Kidney (tissue), 14 donors: ENCODE results near the gene KIAA0513. TPM values are rescaled to one million over a fixed set of nuclear protein-coding genes. Genes with fewer than 3 reads are reported as not detected.

ENCODE experiments used
- DNase-seq, 5 donors: peaks; one replicate each; pipeline ENCODE4 v3.0.0-alpha.2; 2013 to 2020
- FAIRE-seq: peaks from 2 replicates; lab custom pipeline; 2012; peaks lifted over from hg19 to GRCh38; lab: Jason Lieb, UNC
- H3K27ac ChIP-seq, 2 donors: one replicate each; pipeline ENCODE4 v1.7.0; 2013; ENCODE audit warnings: low read depth in 2 of 2, low read length in 2 of 2, inconsistent platforms in 1 of 2
- H3K27me3 ChIP-seq: one replicate; pipeline ENCODE4 v1.7.1; 2013; ENCODE audit warnings: low read length, inconsistent platforms; ENCODE audit not compliant: control insufficient read depth, insufficient read depth
- H3K36me3 ChIP-seq, 3 donors: one replicate each; pipeline versions ENCODE4 v1.7.0 to v1.7.1; 2013; ENCODE audit warnings: low read length in 3 of 3, control low read depth in 1 of 3, inconsistent platforms in 1 of 3; ENCODE audit not compliant: insufficient read depth in 3 of 3, control insufficient read depth in 2 of 3
- H3K4me1 ChIP-seq, 3 donors: one replicate each; pipeline versions ENCODE4 v1.7.0 to v1.7.1; 2013; ENCODE audit warnings: low read length in 3 of 3, inconsistent platforms in 1 of 3, low read depth in 1 of 3; ENCODE audit not compliant: control insufficient read depth in 2 of 3, insufficient read depth in 2 of 3
- H3K4me3 ChIP-seq, 3 donors: one replicate each; pipeline versions ENCODE4 v1.7.0 to v1.8.1; 2013; ENCODE audit warnings: low read length in 3 of 3, control low read depth in 1 of 3, inconsistent platforms in 1 of 3
- H3K9ac ChIP-seq, 3 donors: one replicate each; pipeline versions ENCODE4 v1.7.0 to v1.7.1; 2013; ENCODE audit warnings: low read length in 3 of 3, control low read depth in 1 of 3, inconsistent platforms in 1 of 3
- H3K9me3 ChIP-seq, 3 donors: one replicate each; pipeline versions ENCODE4 v1.7.0 to v1.7.1; 2013; ENCODE audit warnings: low read length in 3 of 3, control low read depth in 1 of 3, inconsistent platforms in 1 of 3; ENCODE audit not compliant: control insufficient read depth in 2 of 3, insufficient read depth in 1 of 3
- intact Hi-C: fragments of 100-400 bp; cut with DNase I; formaldehyde crosslinking; loops from one replicate; pipeline ENCODE4 v1.11.1; 2022
- polyA plus RNA-seq: library from polyadenylated mRNA; stranded (reverse); fragments of 350-450 nt; fragmentation: Illumina TruSeq; extraction: RNeasy Lipid Tissue Mini Kit (QIAGEN cat#74804); gene quantifications from one replicate; pipeline ENCODE4 v1.2.3, GENCODE V29; 2014; ENCODE audit warnings: low read depth, low replicate concordance; ENCODE audit not compliant: insufficient read depth
- total RNA-seq: library from RNA; stranded (reverse); fragmentation: NEBNext Ultra II Directional; extraction: Animal tissue kit (Norgen Biotek cat#: 25700); gene quantifications from one replicate; pipeline ENCODE4 v1.2.1, GENCODE V29; 2021
- TF ChIP-seq, protein P1 (sequence below): IDR thresholded peaks from 3 replicates; pipeline ENCODE4 v1.5.1; 2012; ENCODE audit warnings: mild to moderate bottlenecking, moderate library complexity, borderline replicate concordance; ENCODE audit not compliant: insufficient read depth; ENCODE audit errors: extremely low read depth
- donor health status: control.
- donor health status: control.
- donor health status: control.
- donor health status: control.
- donor health status: control.
- donor health status: DM: yes; HTN: yes; CAD: no.
- donor health status: Normal renal cell carcinoma (clear cell type).

The KIAA0513 gene
- total and polyA plus RNA-seq, 2 donors from 2014 or later: 2.6 to 19.2 TPM

DNA sequence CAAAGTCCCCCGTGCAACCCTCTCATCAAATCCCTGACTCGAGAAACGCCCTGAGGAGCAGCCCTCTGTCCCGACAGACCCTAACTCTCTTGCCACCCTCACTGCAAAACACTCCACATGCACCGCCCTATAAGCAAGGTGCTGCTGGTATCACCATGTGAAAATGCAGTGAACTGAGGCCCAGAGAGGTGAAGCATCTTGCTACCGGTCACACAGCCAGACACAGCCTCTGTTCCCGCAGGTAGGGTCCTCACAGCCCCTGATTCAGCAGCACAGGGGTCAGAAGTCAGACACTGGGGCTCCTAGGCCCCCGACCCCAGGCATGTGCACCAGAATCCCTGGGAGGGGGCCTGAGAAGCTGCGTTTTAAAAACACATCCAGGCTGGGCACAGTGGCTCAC lies 83.6 kb downstream of the KIAA0513 start:
- H3K9ac ChIP-seq: no peak overlapping the region
- no peaks in the 10 kb centered on the region for H3K9me3 ChIP-seq
- no peaks in the 10 kb centered on the region for H3K27me3 ChIP-seq
- TF ChIP-seq, protein P1, sequence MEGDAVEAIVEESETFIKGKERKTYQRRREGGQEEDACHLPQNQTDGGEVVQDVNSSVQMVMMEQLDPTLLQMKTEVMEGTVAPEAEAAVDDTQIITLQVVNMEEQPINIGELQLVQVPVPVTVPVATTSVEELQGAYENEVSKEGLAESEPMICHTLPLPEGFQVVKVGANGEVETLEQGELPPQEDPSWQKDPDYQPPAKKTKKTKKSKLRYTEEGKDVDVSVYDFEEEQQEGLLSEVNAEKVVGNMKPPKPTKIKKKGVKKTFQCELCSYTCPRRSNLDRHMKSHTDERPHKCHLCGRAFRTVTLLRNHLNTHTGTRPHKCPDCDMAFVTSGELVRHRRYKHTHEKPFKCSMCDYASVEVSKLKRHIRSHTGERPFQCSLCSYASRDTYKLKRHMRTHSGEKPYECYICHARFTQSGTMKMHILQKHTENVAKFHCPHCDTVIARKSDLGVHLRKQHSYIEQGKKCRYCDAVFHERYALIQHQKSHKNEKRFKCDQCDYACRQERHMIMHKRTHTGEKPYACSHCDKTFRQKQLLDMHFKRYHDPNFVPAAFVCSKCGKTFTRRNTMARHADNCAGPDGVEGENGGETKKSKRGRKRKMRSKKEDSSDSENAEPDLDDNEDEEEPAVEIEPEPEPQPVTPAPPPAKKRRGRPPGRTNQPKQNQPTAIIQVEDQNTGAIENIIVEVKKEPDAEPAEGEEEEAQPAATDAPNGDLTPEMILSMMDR: no peak
- no peaks in the 10 kb centered on the region for H3K36me3 ChIP-seq
- FAIRE-seq (no peak), DNase-seq (no peak)
- no peak overlapping the region for H3K4me3 ChIP-seq
- H3K27ac ChIP-seq: no peak overlapping the region
- no peaks in the 10 kb centered on the region for H3K4me1 ChIP-seq
- intact Hi-C loops: no loop called here

DNA sequence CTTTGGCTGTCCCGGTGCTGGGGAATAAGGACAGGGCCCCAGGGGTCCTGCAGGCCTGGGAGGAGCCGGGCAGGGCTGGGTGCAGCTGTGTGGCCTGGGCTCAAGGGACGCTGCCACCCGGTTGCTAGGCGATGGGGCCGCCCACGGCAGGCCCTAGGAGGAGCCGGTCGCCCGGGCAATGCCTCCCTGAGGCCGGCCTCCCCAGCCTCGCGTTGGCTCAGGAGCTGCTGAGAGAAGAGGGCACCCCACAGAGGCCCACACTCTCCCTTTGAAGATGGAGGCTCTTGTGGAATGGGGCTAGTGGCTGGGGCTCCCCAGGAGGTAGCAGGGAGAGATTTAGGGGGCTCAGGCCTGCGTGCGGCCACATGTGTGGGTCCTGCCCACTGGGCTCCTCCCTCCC lies 84.8 kb downstream of the KIAA0513 start, which contains the start of gene CIBAR2:
Gene CIBAR2, minus strand, starts transcription at position 109 of the 400 bp plus-strand sequence. CDS start 120 bp downstream, outside the sequence.
- Histone ChIP-seq H3K4me3 (no peak within 1 kb of the TSS), H3K27ac (no peak within 1 kb of the TSS), H3K36me3 (no peaks in the 10 kb centered on the region), H3K9me3 (no peaks in the 10 kb centered on the region), H3K27me3 (no peaks in the 10 kb centered on the region), H3K9ac (no peak within 1 kb of the TSS), H3K4me1 (no peaks in the 10 kb centered on the region)
- intact Hi-C loops: no loop called here
- DNase-seq: peak in 4 of 5 donors; percentile 61 to 76 (median 67)
- no peak for FAIRE-seq
- TF ChIP-seq, protein P1: no peak

DNA sequence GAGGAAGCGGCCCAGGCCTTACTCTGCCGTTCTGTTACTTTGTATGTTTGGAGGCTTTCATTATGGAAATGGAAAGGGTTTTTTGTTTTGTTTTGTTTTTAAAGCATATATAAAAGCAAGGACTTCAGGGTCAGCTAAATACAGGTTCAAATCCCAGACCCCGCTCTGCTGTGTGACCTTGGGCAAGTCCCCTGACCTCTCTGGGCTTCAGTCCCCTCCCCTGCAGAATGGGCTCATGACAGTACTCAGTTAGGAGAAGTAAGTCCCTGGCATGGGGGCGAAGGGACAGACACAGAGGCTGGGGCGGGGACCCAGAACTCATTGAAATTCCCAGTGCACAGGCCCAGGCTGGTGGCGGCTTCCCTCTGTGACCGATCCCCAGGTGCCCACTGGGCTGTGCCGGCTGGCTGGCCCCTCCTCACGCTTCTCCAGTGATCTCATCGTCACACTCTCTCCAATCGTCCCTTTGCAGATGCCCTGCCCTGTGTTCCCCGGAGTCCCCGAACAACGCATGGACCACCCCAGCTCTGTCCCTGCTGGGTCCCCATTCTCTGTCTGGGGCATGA lies 85.7 kb downstream of the KIAA0513 start:
- Histone ChIP-seq H3K9ac (no peak overlapping the region), H3K36me3 (no peaks in the 10 kb centered on the region), H3K27me3 (no peaks in the 10 kb centered on the region), H3K4me1 (no peaks in the 10 kb centered on the region), H3K4me3 (no peak overlapping the region), H3K9me3 (no peaks in the 10 kb centered on the region), H3K27ac (no peak overlapping the region)
- TF ChIP-seq, protein P1: no peak
- FAIRE-seq: no peak
- intact Hi-C loops: no loop called here
- DNase-seq: peak in 1 of 5 donors; percentile 75

DNA sequence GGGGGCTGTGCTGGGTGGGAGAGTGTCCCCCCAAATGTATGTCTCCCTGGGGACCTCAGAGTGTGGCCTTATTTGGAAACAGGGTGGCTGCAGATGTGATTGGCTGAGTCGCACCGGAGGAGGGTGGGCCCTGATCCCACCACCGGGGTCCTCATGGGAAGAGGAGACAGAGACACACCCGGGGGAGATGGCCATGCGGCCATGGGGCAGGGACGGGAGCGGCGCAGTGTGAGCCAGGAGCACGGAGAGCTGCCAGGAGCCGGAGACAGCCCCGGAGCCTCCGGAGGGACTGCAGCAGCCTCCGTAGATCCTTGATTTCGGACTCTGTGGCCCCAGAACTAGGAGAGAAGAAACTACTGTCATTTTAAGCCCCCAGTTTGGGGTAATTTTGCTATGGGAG lies 86.3 kb downstream of the KIAA0513 start:
- peak in 1 of 5 donors; percentile 65 for DNase-seq
- intact Hi-C loops: no loop called here
- Histone ChIP-seq H3K4me1 (no peaks in the 10 kb centered on the region), H3K9me3 (no peaks in the 10 kb centered on the region), H3K27ac (no peak overlapping the region), H3K4me3 (no peak overlapping the region), H3K36me3 (no peaks in the 10 kb centered on the region), H3K9ac (no peak overlapping the region), H3K27me3 (no peaks in the 10 kb centered on the region)
- TF ChIP-seq, protein P1: no peak
- FAIRE-seq: no peak
